T-helper 22 cell (primary cell): Measurements from ENCODE around the gene ASTN2.

Experiments
- DNase-seq: peaks from one replicate; pipeline ENCODE4 v3.0.0-alpha.2; 2020; ENCODE audit warnings: low read depth

ASTN2 gene

DNA sequence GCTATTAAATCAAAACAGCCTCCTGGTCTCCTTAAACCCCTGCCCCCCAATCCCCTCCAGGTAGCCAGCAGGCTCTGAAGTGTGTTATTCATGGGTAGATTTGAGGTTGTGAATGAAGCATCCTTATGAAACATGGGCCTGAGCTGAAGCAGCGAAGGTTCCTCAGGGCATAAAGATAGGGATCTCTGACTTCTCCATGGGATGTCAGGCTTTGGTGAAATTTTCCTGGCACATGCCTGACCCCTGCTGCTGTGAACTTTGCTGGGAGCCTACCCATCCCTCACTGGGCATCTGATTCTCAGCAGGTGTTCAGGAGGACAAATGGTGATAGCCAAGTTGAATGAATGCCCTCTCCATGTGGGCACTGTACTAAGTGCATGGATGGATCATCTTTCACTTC, 250.3 kb downstream of the ASTN2 start:
- DNase-seq: no peak

- no peak for DNase-seq
These were observed 254.6 kb downstream of the ASTN2 start for GRCh38 chr9:117160254-117160653.

- no peak for DNase-seq
These were observed 257.9 kb downstream of the ASTN2 start for GRCh38 chr9:117156771-117157535.

DNA sequence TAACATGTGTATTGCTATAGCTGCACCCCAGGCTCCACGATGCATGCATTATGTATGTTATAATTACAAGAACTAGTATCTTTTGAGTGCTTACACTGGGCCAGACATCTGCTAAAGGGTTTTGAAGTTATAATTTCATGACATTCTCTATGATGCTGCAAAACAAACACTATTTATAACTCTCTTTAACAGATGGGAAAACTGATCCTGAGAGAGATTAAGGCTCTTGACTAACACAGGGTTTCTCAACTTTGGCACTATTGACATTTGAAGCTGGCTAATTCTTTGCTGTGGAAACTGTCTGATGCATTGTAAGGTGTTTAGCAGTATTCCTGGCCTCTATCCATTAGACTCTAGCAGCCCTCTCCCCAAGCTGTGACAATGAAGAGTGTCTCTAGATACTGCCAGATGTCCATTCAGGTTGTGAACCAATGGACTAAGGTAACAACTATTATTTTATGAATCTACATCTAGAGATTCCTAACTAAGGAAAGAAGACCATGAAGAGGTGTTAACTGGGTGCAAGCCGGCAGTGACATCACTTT, 258.6 kb downstream of the ASTN2 start:
- no peak for DNase-seq

GRCh38 chr9:117153021-117153420, 261.8 kb downstream of the ASTN2 start:
- no peak for DNase-seq

DNA sequence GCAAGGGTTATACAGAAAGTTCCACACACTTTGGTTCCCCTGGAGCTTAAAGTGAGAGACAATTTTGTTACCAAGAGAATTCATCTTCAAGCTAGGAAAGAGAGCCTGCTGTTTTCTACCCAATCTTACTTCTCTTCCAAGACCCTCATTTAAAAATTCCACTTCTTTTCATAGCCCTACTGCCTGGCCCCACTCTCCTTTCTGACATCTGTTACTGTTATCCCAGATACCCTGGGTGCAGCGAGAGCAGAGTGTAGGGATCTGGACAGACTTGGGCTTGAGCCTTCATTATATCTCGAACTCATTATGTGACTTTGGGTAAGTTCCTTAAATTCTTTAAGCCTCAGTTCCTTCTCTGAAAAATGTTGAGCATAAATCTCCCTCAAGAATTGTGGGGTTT, 263.1 kb downstream of the ASTN2 start:
- DNase-seq: no peak

GRCh38 chr9:117149996-117150395, 264.9 kb downstream of the ASTN2 start:
- DNase-seq: no peak

DNA sequence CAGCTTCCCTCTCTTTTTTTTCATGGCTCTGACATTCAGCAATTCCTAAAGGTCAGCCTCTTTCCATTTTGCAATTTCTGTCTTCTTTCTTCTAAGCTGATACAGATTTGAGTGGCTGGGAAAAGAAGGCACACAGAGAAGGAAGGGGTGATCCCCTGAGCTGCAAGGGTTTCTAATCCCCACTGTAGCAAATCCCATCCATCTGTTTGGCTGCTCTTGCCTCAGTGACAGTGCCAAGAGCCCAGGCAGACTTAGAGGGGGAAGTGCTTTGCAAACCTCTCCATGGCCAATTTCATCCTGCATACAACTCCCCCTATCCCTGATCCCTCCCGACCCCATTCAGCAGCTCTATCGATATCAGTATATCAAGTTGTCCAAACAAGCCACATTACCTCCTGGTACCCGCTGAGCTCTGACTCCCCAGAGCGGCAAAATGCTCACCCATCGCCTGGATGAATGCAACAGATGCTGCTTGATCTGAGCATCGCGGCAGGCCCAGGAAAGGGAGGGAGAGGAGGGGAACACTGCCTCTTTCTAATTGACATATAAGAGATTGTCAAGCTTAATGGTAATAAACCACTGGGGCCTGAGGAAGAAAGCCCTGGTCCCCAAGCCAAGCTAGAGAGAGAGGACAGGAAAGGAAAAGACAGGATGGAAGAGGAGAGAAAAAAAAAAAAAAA, 268.9 kb downstream of the ASTN2 start:
- DNase-seq: no peak

DNA sequence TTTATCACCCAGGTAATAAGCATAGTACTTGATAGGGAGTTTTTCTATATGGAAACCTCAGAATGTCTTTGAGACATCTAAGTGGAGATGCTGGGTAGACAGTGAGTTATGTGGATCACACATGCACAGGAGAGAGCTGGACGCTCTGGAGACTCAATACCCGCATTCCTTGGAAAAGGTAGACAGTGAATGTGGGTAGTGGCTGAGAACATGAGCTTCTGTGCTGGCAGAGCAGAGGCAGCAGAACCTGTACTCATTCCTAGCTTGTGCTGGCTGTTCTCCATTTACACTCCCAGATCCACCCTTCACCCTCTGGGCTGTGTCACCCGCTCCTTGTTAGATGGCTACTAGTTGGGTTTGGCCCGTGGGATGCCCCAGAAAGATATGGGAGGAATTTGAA, 269.8 kb downstream of the ASTN2 start:
- DNase-seq: no peak

DNA sequence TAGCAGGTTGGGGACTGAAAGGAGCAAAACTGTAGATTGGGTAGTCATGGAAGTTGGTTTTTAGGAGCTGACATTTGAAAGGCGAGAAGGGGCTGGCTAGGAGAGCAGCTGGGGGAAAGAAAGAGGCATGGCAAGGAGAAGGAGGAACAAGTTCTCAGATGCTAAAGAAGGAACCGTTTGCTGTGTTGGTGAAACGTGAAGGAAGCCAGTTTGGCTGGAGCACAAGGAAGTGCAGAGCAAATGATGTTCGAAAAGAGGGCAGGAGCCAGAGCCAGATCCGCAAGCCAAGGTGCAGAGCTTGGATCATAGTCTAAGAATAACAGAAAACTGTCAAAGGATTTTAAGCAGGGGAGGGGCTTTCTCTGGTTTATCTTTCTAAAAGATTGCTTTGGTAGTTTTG, 276.6 kb downstream of the ASTN2 start:
- no peak for DNase-seq

GRCh38 chr9:117136461-117136860, 278.4 kb downstream of the ASTN2 start:
- DNase-seq: no peak

- no peak for DNase-seq
These were observed 279.3 kb downstream of the ASTN2 start for GRCh38 chr9:117135501-117136098.

DNA sequence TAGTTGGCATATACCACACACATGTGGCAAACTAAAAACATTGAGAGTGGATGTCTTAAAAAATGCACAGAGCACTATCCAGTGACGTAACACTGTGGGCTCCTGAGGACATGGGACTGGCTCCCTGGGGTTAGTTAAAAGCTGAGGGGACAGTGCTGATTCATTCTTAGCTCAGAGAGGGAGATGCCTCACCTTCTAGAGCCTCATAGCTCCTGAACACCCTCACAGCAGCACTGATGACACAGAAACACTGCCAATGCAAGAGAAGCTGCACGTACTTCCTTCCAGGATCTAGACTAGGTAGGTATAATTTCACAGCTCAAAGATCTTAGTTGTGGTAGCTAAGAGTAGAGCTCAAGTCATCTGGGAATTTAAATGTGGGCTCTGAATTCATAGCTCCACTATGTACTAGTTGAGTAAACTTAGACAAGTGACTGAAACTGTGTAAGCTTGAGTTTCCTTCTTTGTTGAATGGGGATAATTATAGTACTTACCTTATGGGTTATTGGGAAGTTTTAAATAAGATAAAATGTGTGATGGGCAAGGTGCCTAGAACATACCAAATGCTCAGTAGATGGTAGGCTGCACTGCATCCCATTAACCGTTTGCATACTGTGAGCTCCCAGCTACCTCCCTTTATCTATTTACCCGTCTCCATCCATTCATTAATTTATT, 279.9 kb downstream of the ASTN2 start:
- DNase-seq: no peak

DNA sequence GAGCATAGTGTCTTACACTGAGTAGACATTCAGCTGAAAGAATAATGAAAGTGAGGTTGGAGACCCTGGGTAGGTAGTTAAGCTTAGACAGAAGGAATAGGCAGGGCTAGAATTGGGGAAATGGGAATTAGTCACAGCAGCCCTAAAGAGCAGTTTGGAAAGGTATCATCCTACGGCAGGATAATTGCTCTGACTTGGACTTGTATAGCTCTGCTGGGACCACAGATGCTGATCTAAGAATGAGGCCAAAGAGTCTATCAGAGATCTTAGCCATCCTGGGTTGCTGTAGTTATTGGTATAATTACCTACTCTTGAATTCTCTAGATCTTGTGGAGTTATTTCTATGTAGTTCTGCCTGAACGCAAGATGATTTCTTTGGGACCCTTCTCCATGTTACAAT, 288.0 kb downstream of the ASTN2 start:
- no peak for DNase-seq

DNA sequence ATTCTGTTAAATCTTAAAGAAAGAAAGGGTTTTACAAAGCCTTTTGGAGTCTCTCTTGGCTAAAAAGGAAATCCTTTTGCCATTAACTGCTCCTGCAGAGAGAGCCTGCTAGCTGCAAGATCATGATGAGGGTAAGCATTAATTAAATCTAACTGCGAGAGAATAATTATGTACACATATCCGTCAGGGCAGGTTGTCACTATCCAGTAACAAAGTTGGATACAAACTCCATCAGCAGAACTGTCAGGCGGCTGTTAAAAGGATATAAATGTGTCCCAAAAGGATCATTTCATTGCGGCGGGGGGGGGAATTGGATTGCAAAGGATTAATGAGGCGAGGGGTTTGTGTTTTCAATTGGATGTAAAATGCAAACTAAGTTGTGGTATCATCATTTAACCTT, 289.3 kb downstream of the ASTN2 start:
- no peak for DNase-seq

DNA sequence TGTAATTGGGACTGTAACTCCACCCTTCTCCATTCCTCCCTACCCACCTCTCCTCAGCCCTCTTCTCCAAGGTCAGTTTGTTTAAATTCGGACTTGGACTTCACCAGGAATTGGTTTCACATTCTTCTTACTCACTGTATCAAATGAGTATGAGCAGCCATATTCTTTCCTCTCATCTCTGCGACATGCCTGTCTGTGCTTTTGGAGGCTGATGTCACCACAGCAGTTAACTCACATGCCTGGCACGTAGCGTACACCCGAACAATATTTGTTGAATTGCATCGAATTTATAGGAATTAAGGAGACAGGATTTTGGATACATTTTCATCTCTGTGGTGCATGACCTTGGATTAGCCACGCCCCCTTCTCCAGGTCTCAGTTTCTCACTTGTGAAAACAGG, 291.1 kb downstream of the ASTN2 start:
- DNase-seq: no peak

- no peak for DNase-seq
These were observed 291.9 kb downstream of the ASTN2 start for GRCh38 chr9:117122953-117123352.

GRCh38 chr9:117122102-117122501, 292.8 kb downstream of the ASTN2 start:
- no peak for DNase-seq

DNA sequence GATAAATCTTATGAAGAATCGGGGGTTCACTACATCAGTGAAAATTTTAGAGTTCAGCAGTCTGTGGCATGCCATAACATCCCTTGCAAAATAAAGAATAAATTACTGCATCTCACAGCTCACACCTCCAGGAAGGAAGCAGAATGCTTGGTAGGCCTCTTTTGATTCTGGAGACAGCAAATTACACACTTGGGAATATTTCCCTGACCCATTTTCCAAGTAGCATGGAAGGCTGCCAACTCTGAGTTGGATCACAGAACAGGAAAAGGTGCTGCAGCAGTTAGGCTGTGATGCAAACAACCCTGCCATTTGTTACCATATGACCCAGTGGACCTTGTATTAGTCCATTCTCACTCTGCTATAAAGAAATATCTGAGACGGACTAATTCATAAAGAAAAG, 293.5 kb downstream of the ASTN2 start:
- DNase-seq: no peak

- DNase-seq: no peak
These were observed 294.8 kb downstream of the ASTN2 start for GRCh38 chr9:117120061-117120460.

GRCh38 chr9:117116084-117116483, 298.8 kb downstream of the ASTN2 start:
- no peak for DNase-seq

- no peak for DNase-seq
These were observed 300.1 kb downstream of the ASTN2 start for GRCh38 chr9:117114768-117115167.
